GM21515 (cell line): ENCODE data around the gene MTUS2.

Source experiments
- ATAC-seq: cut with Tn5 transposase; IDR thresholded peaks from one replicate; pipeline ENCODE4 v1.9.1; 2021; ENCODE audit not compliant: unreplicated experiment

MTUS2 gene

GRCh38 chr13:29021717-29022116 is 201.6 kb downstream of the MTUS2 start:
- ATAC-seq: no peak

GRCh38 chr13:29022410-29022809 is 202.3 kb downstream of the MTUS2 start:
- no peak for ATAC-seq

- no peak for ATAC-seq
Observed at GRCh38 chr13:29022968-29023367, 202.8 kb downstream of the MTUS2 start.

GRCh38 chr13:29024783-29025182 is 204.6 kb downstream of the MTUS2 start:
- no peak for ATAC-seq

- ATAC-seq: no peak
Observed at GRCh38 chr13:29028868-29029267, 208.7 kb downstream of the MTUS2 start.

- ATAC-seq: no peak
Observed at GRCh38 chr13:29038700-29039099, 218.6 kb downstream of the MTUS2 start.

GRCh38 chr13:29039212-29039611 is 219.1 kb downstream of the MTUS2 start:
- no peak for ATAC-seq

- ATAC-seq: no peak
Observed at GRCh38 chr13:29046588-29046987, 226.4 kb downstream of the MTUS2 start.

- ATAC-seq: no peak
Observed at GRCh38 chr13:29049524-29049923, 229.4 kb downstream of the MTUS2 start.

- ATAC-seq: no peak
Observed at GRCh38 chr13:29050719-29051118, 230.6 kb downstream of the MTUS2 start.

GRCh38 chr13:29059800-29060199 is 239.7 kb downstream of the MTUS2 start:
- no peak for ATAC-seq

GRCh38 chr13:29065142-29065541 is 245.0 kb downstream of the MTUS2 start:
- no peak for ATAC-seq

- ATAC-seq: no peak
Observed at GRCh38 chr13:29067306-29067945, 247.3 kb downstream of the MTUS2 start.

- no peak for ATAC-seq
Observed at GRCh38 chr13:29073755-29074154, 253.6 kb downstream of the MTUS2 start.

GRCh38 chr13:29077051-29077813 is 257.1 kb downstream of the MTUS2 start:
- ATAC-seq: no peak

- peak; percentile 92 for ATAC-seq
Observed at GRCh38 chr13:29081036-29081435, 260.9 kb downstream of the MTUS2 start.

- no peak for ATAC-seq
Observed at GRCh38 chr13:29081697-29082440, 261.7 kb downstream of the MTUS2 start.

- ATAC-seq: no peak
Observed at GRCh38 chr13:29099781-29100406, 279.8 kb downstream of the MTUS2 start.

- ATAC-seq: no peak
Observed at GRCh38 chr13:29100758-29101157, 280.6 kb downstream of the MTUS2 start.

- ATAC-seq: no peak
Observed at GRCh38 chr13:29101409-29101808, 281.3 kb downstream of the MTUS2 start.

- ATAC-seq: no peak
Observed at GRCh38 chr13:29101905-29102304, 281.8 kb downstream of the MTUS2 start.
